NB4 (cell line): ENCODE results near the gene LGR4.

ENCODE experiments used
- MAX ChIP-seq: IDR thresholded peaks from 2 replicates; pipeline ENCODE4 v1.6.1; 2011; ENCODE audit warnings: low read depth, low read length
- MYC ChIP-seq: IDR thresholded peaks from 2 replicates; pipeline ENCODE4 v1.6.1; 2011; ENCODE audit warnings: low read depth, low read length
- POLR2A ChIP-seq: IDR thresholded peaks from 2 replicates; pipeline ENCODE4 v1.6.1; 2011; ENCODE audit warnings: mild to moderate bottlenecking; ENCODE audit not compliant: insufficient read length; ENCODE audit errors: extremely low read depth
- TF ChIP-seq, protein P1 (sequence below): IDR thresholded peaks from one replicate; pipeline ENCODE4 v1.5.1; 2012; ENCODE audit warnings: low read depth, low read length

GRCh38 chr11:27319072-27319471 is 153.5 kb downstream of the LGR4 start:
- TF ChIP-seq, protein P1, sequence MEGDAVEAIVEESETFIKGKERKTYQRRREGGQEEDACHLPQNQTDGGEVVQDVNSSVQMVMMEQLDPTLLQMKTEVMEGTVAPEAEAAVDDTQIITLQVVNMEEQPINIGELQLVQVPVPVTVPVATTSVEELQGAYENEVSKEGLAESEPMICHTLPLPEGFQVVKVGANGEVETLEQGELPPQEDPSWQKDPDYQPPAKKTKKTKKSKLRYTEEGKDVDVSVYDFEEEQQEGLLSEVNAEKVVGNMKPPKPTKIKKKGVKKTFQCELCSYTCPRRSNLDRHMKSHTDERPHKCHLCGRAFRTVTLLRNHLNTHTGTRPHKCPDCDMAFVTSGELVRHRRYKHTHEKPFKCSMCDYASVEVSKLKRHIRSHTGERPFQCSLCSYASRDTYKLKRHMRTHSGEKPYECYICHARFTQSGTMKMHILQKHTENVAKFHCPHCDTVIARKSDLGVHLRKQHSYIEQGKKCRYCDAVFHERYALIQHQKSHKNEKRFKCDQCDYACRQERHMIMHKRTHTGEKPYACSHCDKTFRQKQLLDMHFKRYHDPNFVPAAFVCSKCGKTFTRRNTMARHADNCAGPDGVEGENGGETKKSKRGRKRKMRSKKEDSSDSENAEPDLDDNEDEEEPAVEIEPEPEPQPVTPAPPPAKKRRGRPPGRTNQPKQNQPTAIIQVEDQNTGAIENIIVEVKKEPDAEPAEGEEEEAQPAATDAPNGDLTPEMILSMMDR, result no peak
- TF ChIP-seq POLR2A (no peak), MAX (no peak), MYC (no peak)
